HepG2 (cell line): ENCODE results near the gene NAP1L4. TPM values are rescaled to one million over a fixed set of nuclear protein-coding genes. Genes with fewer than 3 reads are reported as not detected.

ENCODE experiments used
- ATAC-seq: fragments of 200-7000 bp; cut with Tn5 transposase; 3 replicates; pipeline ENCODE4 v1.9.1; 2020; ENCODE audit warnings: mild to moderate bottlenecking, moderate library complexity
- BruUV-seq: library from RNA; stranded (reverse); fragments of 400-500 nt; replicated peaks from 2 replicates; lab custom pipeline; 2021; lab: Mats Ljungman, UMichigan
- CTCF ChIA-PET: fragments of 300-600 bp; formaldehyde crosslinking; extraction: SDS; loops from one replicate; lab custom pipeline; 2021; ENCODE audit warnings: low total read pairs, inconsistent platforms, low intra/inter-chr PET ratio; lab: Yijun Ruan, JAX
- POLR2A ChIA-PET: fragments of 350-600 bp; sonication (Branson Sonifier 250); formaldehyde crosslinking; loops from one replicate; lab custom pipeline; 2020; ENCODE audit warnings: antibody characterized with exemption, inconsistent platforms; lab: Yijun Ruan, JAX
- DNase-seq: peaks from one replicate; pipeline ENCODE4 v3.0.0-alpha.2; 2015; ENCODE audit warnings: low spot score
- FAIRE-seq: peaks from 3 replicates; lab custom pipeline; 2011; peaks lifted over from hg19 to GRCh38; lab: Jason Lieb, UNC
- H2AFZ ChIP-seq: one replicate; pipeline ENCODE4 v1.6.1; 2011; ENCODE audit warnings: low read length, inconsistent platforms
- H3K27ac ChIP-seq: fragments of 300-600 bp; 3 replicates; pipeline ENCODE4 v1.8.0; 2011; ENCODE audit warnings: mixed run types, mild to moderate bottlenecking, mixed read lengths, low read length, inconsistent platforms; ENCODE audit not compliant: insufficient read depth; ENCODE audit errors: extremely low read length
- H3K27me3 ChIP-seq, 2 experiments: fragments of 200-600 bp in 1 of 2; 2 replicates in 1 of 2; 3 replicates in 1 of 2; pipeline versions ENCODE4 v1.6.0 to v1.8.0; 2011; ENCODE audit warnings: low read length in 2 of 2, mild to moderate bottlenecking in 2 of 2, moderate library complexity in 2 of 2, inconsistent platforms in 1 of 2; ENCODE audit not compliant: insufficient read depth in 2 of 2, control insufficient read depth in 1 of 2
- H3K36me3 ChIP-seq, 2 experiments: fragments of 200-600 bp in 1 of 2; replicated peaks in 1 of 2; 2 replicates in 1 of 2; 3 replicates in 1 of 2; pipeline versions ENCODE4 v1.5.1 to v1.8.0; 2011; ENCODE audit warnings: low read length in 2 of 2, inconsistent platforms in 1 of 2; ENCODE audit not compliant: insufficient read depth in 2 of 2, control insufficient read depth in 1 of 2
- H3K4me1 ChIP-seq: 2 replicates; pipeline ENCODE4 v1.5.1; 2012; ENCODE audit warnings: low read length, inconsistent platforms; ENCODE audit not compliant: insufficient read depth
- H3K4me2 ChIP-seq: 2 replicates; pipeline ENCODE4 v1.6.0; 2011; ENCODE audit warnings: low read depth, low read length, inconsistent platforms
- H3K4me3 ChIP-seq, 3 experiments: fragments of 200-600 bp in 1 of 3; sonication (generic), shearing (Covaris generic) in 1 of 3; replicated peaks in 1 of 3; 2 replicates each; pipeline ENCODE4 v1.5.1; 2011 to 2016; ENCODE audit warnings: low read length in 3 of 3, inconsistent platforms in 2 of 3, low read depth in 2 of 3, mild to moderate bottlenecking in 2 of 3, control low read depth in 1 of 3, mixed read lengths in 1 of 3; ENCODE audit not compliant: insufficient read depth in 1 of 3
- H3K79me2 ChIP-seq: one replicate; pipeline ENCODE4 v1.6.1; 2011; ENCODE audit warnings: low read length, inconsistent platforms; ENCODE audit not compliant: insufficient read depth
- H3K9ac ChIP-seq: 2 replicates; pipeline ENCODE4 v1.6.0; 2011; ENCODE audit warnings: mild to moderate bottlenecking, low read depth, low read length, inconsistent platforms; ENCODE audit not compliant: insufficient read depth
- H3K9me3 ChIP-seq: 2 replicates; pipeline ENCODE4 v1.5.1; 2012; ENCODE audit warnings: mild to moderate bottlenecking, low read length
- H4K20me1 ChIP-seq: 2 replicates; pipeline ENCODE4 v1.6.0; 2011; ENCODE audit warnings: inconsistent platforms, mild to moderate bottlenecking, low read length, moderate library complexity; ENCODE audit not compliant: insufficient read depth
- AGO2 ChIP-seq: fragments of 200-400 bp; formaldehyde crosslinking; optimal IDR thresholded peaks from 2 replicates; pipeline ENCODE3; 2017; ENCODE audit warnings: mild to moderate bottlenecking, low read depth, low read length, moderate library complexity
- CREM ChIP-seq, 2 experiments: sonication (generic) in 1 of 2; formaldehyde crosslinking in 1 of 2; IDR thresholded peaks; 2 replicates each; pipeline versions ENCODE4 v1.4.0 to v1.6.1; 2016 to 2020; ENCODE audit warnings: antibody characterized with exemption in 1 of 2, mild to moderate bottlenecking in 1 of 2, missing genetic modification reagents in 1 of 2
- KLF12 ChIP-seq: sonication (generic); formaldehyde crosslinking; IDR thresholded peaks from 2 replicates; pipeline ENCODE4 v1.4.0; 2020; ENCODE audit warnings: missing genetic modification reagents, borderline replicate concordance
- MYNN ChIP-seq: sonication (generic); formaldehyde crosslinking; IDR thresholded peaks from 2 replicates; pipeline ENCODE4 v1.4.0; 2020; ENCODE audit warnings: mild to moderate bottlenecking, low read depth, missing genetic modification reagents
- POLR2G ChIP-seq: fragments of 200-400 bp; formaldehyde crosslinking; IDR thresholded peaks from 2 replicates; pipeline ENCODE4 v1.6.1; 2018; ENCODE audit warnings: mild to moderate bottlenecking, low read depth, low read length, moderate library complexity
- RBM22 ChIP-seq: fragments of 200-400 bp; formaldehyde crosslinking; optimal IDR thresholded peaks from 2 replicates; pipeline ENCODE3; 2017; ENCODE audit warnings: mild to moderate bottlenecking, low read length, moderate library complexity
- SMAD1 ChIP-seq: sonication (generic); formaldehyde crosslinking; IDR thresholded peaks from 2 replicates; pipeline ENCODE4 v1.4.0; 2020; ENCODE audit warnings: missing genetic modification reagents, low read depth, mild to moderate bottlenecking, borderline replicate concordance
- SNRNP70 ChIP-seq: fragments of 200-400 bp; formaldehyde crosslinking; IDR thresholded peaks from 2 replicates; pipeline ENCODE4 v1.6.1; 2017; ENCODE audit warnings: mild to moderate bottlenecking, low read depth, low read length, moderate library complexity
- SYNCRIP ChIP-seq: fragments of 200-400 bp; formaldehyde crosslinking; IDR thresholded peaks from 2 replicates; pipeline ENCODE4 v1.6.1; 2018; ENCODE audit warnings: mild to moderate bottlenecking, low read depth, low read length; ENCODE audit not compliant: insufficient read depth
- TERF1 ChIP-seq: sonication (generic); formaldehyde crosslinking; IDR thresholded peaks from 2 replicates; pipeline ENCODE4 v1.8.0; 2022; ENCODE audit warnings: mild to moderate bottlenecking, missing genetic modification reagents, moderate library complexity
- THRA ChIP-seq: sonication (generic); formaldehyde crosslinking; IDR thresholded peaks from 2 replicates; pipeline ENCODE4 v1.4.0; 2020; ENCODE audit warnings: missing genetic modification reagents, borderline replicate concordance
- ZBED4 ChIP-seq: sonication (generic); formaldehyde crosslinking; IDR thresholded peaks from 2 replicates; pipeline ENCODE4 v1.4.0; 2020; ENCODE audit warnings: missing genetic modification reagents, borderline replicate concordance
- ZNF225 ChIP-seq: sonication (generic); formaldehyde crosslinking; IDR thresholded peaks from 2 replicates; pipeline ENCODE4 v1.4.0; 2020; ENCODE audit warnings: mild to moderate bottlenecking, missing genetic modification reagents
- WGBS: methylation state at CpG from one replicate; pipeline ENCODE4 v1.1.6; 2017; ENCODE audit warnings: low lambda C conversion rate; 5-methylcytosine and 5-hydroxymethylcytosine counted together
- in situ Hi-C: cut with HindIII; loops from 2 replicates; pipeline ENCODE4 v1.10.0; 2017; ENCODE audit warnings: low pct_unique_long_range_greater_than_20kb; ENCODE audit not compliant: extremely low pct_ligation_motif_present
- intact Hi-C: fragments of 100-400 bp; cut with micrococcal nuclease; formaldehyde crosslinking; loops from one replicate; pipeline ENCODE4 v1.10.0; 2022; ENCODE audit not compliant: unreplicated experiment
- polyA plus RNA-seq, 8 experiments: library from polyadenylated mRNA; depleted of rRNA in 3 of 8; stranded (reverse) in 7 of 8; unstranded in 1 of 8; fragments of >200 nt; fragmentation: Illumina TruSeq in 4 of 8; extraction: Trizol in 4 of 8; gene quantifications; 2 replicates each; pipeline versions ENCODE4 v1.2.1 to v1.2.3, GENCODE V29; 2011 to 2016; ENCODE audit warnings: low read depth in 4 of 8, missing spikeins in 1 of 8, mixed read lengths in 1 of 8; ENCODE audit not compliant: insufficient read depth in 1 of 8
- total RNA-seq, 5 experiments: library from RNA; depleted of rRNA; stranded (reverse); fragments of >200 nt; fragmentation: Illumina TruSeq; extraction: Trizol; gene quantifications; 2 replicates each; pipeline ENCODE4 v1.2.3, GENCODE V29; 2016; ENCODE audit warnings: low read depth in 1 of 5
- TF ChIP-seq, protein P1 (sequence below): sonication (generic); formaldehyde crosslinking; IDR thresholded peaks from 2 replicates; pipeline ENCODE4 v1.5.0; 2020; ENCODE audit warnings: mild to moderate bottlenecking, low read depth, missing genetic modification reagents, borderline replicate concordance

The NAP1L4 gene
- total and polyA plus RNA-seq, 2 of the 13 experiments (the other 11 are each of a cell fraction or from before 2014, with no cell fraction given) = 64.0 to 186 TPM

DNA sequence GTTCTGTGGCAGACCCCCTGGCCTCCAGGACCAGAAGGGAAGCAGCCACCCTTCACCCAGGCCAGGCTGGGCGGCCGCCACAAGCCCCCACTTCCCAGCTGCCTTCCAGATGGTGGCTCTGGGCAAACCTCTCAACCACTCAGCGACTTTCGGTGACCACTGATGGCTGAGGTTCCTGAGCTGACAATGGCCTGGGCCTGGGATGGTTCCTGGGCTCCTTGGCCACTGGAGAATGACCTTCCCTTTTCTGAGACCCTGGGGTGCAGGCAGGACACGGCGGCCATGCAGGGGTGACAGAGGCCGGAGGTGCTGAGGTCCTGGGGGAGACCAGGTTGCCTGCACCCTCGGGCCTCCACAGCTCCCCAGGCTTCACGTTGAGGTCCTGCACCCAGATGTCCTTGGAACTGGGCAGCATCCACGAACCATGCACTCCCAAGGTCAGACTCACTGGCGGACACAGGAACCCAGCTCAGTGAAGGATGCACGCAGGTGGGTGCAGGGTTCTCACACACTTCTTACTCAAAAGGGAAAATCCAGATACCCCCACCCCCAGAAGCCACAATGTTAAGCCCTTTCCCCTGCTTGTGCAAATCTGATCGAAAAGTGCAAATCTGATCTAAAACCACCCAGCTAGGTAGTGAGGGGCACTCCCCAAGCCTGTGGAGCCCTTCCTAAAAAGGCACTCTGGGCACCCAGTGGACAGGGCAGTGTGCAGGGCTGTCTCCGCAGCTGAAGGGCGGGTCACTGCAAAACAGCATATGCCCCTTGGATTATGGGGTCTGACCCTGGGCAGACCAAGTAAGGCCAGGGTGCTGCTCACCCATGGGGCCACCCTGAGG, 49.0 kb downstream of the NAP1L4 start:
- intact Hi-C loops = no loop called here
- H3K4me3 ChIP-seq = no peak overlapping the region
- no peak overlapping the region for H2AFZ ChIP-seq
- H3K27me3 ChIP-seq = no peaks in the 10 kb centered on the region
- 0 out of 3 replicates have a peak, but pooled peaks have one; percentile 1 for ATAC-seq
- H3K4me2 ChIP-seq = no peak overlapping the region
- no peak for DNase-seq
- peaks cover 22% of the 10 kb centered on the region for H4K20me1 ChIP-seq
- ChIA-PET CTCF (no interaction called here), POLR2A (interaction anchor here (0.6 kb wide), 1 partner anchor 11 kb away, joined by 3 read pairs; no protein-coding TSS in a partner anchor)
- H3K27ac ChIP-seq = no peak overlapping the region
- H3K9ac ChIP-seq = no peak overlapping the region
- peaks cover 2 to 48% of the 10 kb centered on the region in 2 experiments; a peak in 4 of 5 replicates for H3K36me3 ChIP-seq
- peaks cover 14% of the 10 kb centered on the region for H3K4me1 ChIP-seq
- FAIRE-seq = no peak
- H3K9me3 ChIP-seq = peaks cover 8% of the 10 kb centered on the region; the same call in 1 of the 2 replicates
- H3K79me2 ChIP-seq = no peaks in the 10 kb centered on the region
- WGBS = 62% methylated on average over 8 of the region's 15 CpGs
- in situ Hi-C loops = no loop called here
- BruUV-seq = no TSS peak
- no peak for TF ChIP-seq TERF1 (CRISPR knock-in tag)
- no peak for TF ChIP-seq THRA (CRISPR knock-in tag)
- no peak for TF ChIP-seq SMAD1 (CRISPR knock-in tag)
- TF ChIP-seq CREM (IDR thresholded peaks at IDR 0.05) = no peak
- TF ChIP-seq CREM (CRISPR knock-in tag; IDR thresholded peaks at IDR 0.05) = no peak
- no peak for TF ChIP-seq SNRNP70
- no peak for TF ChIP-seq MYNN (CRISPR knock-in tag)
- TF ChIP-seq, protein P1, sequence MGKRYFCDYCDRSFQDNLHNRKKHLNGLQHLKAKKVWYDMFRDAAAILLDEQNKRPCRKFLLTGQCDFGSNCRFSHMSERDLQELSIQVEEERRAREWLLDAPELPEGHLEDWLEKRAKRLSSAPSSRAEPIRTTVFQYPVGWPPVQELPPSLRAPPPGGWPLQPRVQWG = no peak
- no peak for TF ChIP-seq ZNF225
- TF ChIP-seq KLF12 = no peak
- TF ChIP-seq POLR2G = 0 out of 2 replicates have a peak, but pooled peaks have one; percentile 37
- no peak for TF ChIP-seq SYNCRIP
- TF ChIP-seq ZBED4 = no peak
- peak; percentile 12 for TF ChIP-seq RBM22
- peak; percentile 85 for TF ChIP-seq AGO2
